ENCODE data around the gene FOXP1.

DNA sequence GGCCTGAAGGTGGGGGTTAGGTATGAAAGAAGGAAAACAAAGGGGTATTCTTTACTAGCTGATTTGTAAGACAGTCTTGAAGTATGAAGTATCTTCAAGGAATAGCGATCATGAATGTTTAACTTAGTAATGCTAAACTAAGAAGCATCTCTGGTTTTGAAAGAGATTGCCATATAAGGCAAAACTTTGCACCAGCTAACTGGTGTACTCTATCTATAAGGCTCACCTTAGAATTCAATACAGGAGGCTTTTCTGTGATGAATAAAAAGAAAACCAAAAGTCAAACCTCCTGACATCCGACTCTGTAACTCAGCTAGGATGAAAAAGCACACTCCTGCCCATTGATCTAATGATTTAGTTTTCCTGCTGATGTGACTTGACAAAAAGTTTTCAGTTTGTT is 54.7 kb downstream of the FOXP1 start:
- TF ChIP-seq POLR2AphosphoS5 (IDR thresholded peaks at IDR 0.05; ENCODE audit: low read depth, low read length) = no peak
- TF ChIP-seq RBBP5 (IDR thresholded peaks at IDR 0.05; ENCODE audit: borderline replicate concordance, low read depth, low read length) = no peak
- no peak for TF ChIP-seq FOSL1 (IDR thresholded peaks at IDR 0.05; ENCODE audit: insufficient read depth, low read depth, low read length)
- TF ChIP-seq, protein P1, sequence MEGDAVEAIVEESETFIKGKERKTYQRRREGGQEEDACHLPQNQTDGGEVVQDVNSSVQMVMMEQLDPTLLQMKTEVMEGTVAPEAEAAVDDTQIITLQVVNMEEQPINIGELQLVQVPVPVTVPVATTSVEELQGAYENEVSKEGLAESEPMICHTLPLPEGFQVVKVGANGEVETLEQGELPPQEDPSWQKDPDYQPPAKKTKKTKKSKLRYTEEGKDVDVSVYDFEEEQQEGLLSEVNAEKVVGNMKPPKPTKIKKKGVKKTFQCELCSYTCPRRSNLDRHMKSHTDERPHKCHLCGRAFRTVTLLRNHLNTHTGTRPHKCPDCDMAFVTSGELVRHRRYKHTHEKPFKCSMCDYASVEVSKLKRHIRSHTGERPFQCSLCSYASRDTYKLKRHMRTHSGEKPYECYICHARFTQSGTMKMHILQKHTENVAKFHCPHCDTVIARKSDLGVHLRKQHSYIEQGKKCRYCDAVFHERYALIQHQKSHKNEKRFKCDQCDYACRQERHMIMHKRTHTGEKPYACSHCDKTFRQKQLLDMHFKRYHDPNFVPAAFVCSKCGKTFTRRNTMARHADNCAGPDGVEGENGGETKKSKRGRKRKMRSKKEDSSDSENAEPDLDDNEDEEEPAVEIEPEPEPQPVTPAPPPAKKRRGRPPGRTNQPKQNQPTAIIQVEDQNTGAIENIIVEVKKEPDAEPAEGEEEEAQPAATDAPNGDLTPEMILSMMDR (IDR thresholded peaks at IDR 0.05; ENCODE audit: control extremely low read depth in 1 of 3, insufficient read depth in 1 of 3, low read depth in 1 of 3, low read length in 3 of 3) = no peak
- TF ChIP-seq CHD1 (IDR thresholded peaks at IDR 0.05; ENCODE audit: low read depth, low read length) = no peak

Measured in H1 (cell line).